Tibial nerve (tissue), 4 donors: Measurements from ENCODE around the gene RGMB. TPM values are rescaled to one million over a fixed set of nuclear protein-coding genes. Genes with fewer than 3 reads are reported as not detected.
A peak's percentile ranks its signal among the peaks of the same experiment; 100 is the strongest.

Source experiments
- DNase-seq, 2 donors: peaks; one replicate each; pipeline ENCODE4 v3.0.0-alpha.2; 2019; ENCODE audit warnings: low spot score in 2 of 2
- H3K27ac ChIP-seq, 4 donors: fragments of 200-600 bp; sonication (generic) in 3 of 4; one replicate each; pipeline ENCODE4 v1.5.1; 2017 to 2019; ENCODE audit warnings: mild to moderate bottlenecking in 1 of 4
- H3K27me3 ChIP-seq, 2 donors: fragments of 200-600 bp; sonication (generic) in 1 of 2; one replicate each; pipeline versions ENCODE4 v1.5.1 to v1.6.0; 2017 to 2019
- H3K36me3 ChIP-seq, 3 donors: fragments of 200-600 bp; sonication (generic); one replicate each; pipeline ENCODE4 v1.5.1; 2018 to 2019
- H3K4me1 ChIP-seq, 4 donors: fragments of 200-600 bp; sonication (generic) in 3 of 4; one replicate each; pipeline ENCODE4 v1.5.1; 2017 to 2019
- H3K4me3 ChIP-seq, 4 donors: fragments of 200-600 bp; sonication (generic) in 3 of 4; one replicate each; pipeline ENCODE4 v1.5.1; 2017 to 2019; ENCODE audit warnings: mild to moderate bottlenecking in 1 of 4, moderate library complexity in 1 of 4
- H3K9me3 ChIP-seq, 4 donors: fragments of 200-600 bp; sonication (generic) in 3 of 4; one replicate each; pipeline ENCODE4 v1.5.1; 2017 to 2019
- EP300 ChIP-seq, 2 donors: sonication (generic); formaldehyde crosslinking; IDR thresholded peaks; one replicate each; pipeline ENCODE4 v1.6.1; 2017; ENCODE audit warnings: antibody characterized with exemption in 2 of 2, mild to moderate bottlenecking in 1 of 2
- POLR2A ChIP-seq, 2 donors: fragments of 450-650 bp; IDR thresholded peaks; one replicate each; pipeline ENCODE4 v1.6.1; 2017; ENCODE audit warnings: antibody characterized with exemption in 2 of 2, mild to moderate bottlenecking in 2 of 2, moderate library complexity in 2 of 2
- WGBS, 2 donors: methylation state at CpG; one replicate each; pipeline ENCODE4 v1.1.5; 2018; 5-methylcytosine and 5-hydroxymethylcytosine counted together
- total RNA-seq, 4 donors: library from RNA; depleted of rRNA; stranded (reverse); fragments of >200 nt; gene quantifications; one replicate each; pipeline ENCODE4 v1.1.0, GENCODE V29; 2016
- TF ChIP-seq, protein P1 (sequence below), 5 experiments: fragments of 200-600 bp in 3 of 5; fragments of 450-650 bp in 2 of 5; sonication (generic) in 3 of 5; IDR thresholded peaks; one replicate each; pipeline ENCODE4 v1.5.1; 2016 to 2019; ENCODE audit warnings: antibody characterized with exemption in 5 of 5, mild to moderate bottlenecking in 3 of 5, moderate library complexity in 2 of 5

Gene RGMB
- total RNA-seq, 4 donors from 2014 or later = 31.8 to 43.1 (median 36.6) TPM

DNA sequence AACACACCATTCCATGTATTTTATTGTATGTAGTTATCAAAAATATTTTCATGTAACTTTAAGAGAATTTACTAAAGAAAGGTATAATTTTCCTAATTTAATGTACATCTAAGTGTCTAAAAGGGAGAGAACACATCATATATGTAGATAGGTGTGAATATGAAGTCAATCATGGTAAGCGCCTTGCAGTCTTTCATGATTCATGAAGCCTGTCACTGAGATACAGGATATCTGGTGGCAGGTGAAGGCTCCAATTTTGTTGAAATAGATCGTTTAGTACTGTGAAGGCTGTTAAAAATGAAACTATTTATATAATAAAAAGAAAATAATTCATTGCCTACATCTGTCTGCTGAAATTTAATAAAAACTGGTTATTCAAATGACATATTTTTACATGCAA, 15.5 kb upstream of the RGMB start:
- DNase-seq = no peak
- H3K27ac ChIP-seq = no peak overlapping the region
- H3K4me1 ChIP-seq = no peaks in the 10 kb centered on the region
- no peaks in the 10 kb centered on the region for H3K9me3 ChIP-seq
- WGBS, 2 donors = 91 to 93% methylated on average over 2 of the region's 2 CpGs
- H3K27me3 ChIP-seq = no peaks in the 10 kb centered on the region
- no peak for TF ChIP-seq POLR2A (IDR thresholded peaks at IDR 0.05)
- TF ChIP-seq, protein P1, sequence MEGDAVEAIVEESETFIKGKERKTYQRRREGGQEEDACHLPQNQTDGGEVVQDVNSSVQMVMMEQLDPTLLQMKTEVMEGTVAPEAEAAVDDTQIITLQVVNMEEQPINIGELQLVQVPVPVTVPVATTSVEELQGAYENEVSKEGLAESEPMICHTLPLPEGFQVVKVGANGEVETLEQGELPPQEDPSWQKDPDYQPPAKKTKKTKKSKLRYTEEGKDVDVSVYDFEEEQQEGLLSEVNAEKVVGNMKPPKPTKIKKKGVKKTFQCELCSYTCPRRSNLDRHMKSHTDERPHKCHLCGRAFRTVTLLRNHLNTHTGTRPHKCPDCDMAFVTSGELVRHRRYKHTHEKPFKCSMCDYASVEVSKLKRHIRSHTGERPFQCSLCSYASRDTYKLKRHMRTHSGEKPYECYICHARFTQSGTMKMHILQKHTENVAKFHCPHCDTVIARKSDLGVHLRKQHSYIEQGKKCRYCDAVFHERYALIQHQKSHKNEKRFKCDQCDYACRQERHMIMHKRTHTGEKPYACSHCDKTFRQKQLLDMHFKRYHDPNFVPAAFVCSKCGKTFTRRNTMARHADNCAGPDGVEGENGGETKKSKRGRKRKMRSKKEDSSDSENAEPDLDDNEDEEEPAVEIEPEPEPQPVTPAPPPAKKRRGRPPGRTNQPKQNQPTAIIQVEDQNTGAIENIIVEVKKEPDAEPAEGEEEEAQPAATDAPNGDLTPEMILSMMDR (IDR thresholded peaks at IDR 0.05) = no peak
- TF ChIP-seq EP300 (IDR thresholded peaks at IDR 0.05) = no peak
- H3K36me3 ChIP-seq = no peaks in the 10 kb centered on the region
- no peak overlapping the region for H3K4me3 ChIP-seq

DNA sequence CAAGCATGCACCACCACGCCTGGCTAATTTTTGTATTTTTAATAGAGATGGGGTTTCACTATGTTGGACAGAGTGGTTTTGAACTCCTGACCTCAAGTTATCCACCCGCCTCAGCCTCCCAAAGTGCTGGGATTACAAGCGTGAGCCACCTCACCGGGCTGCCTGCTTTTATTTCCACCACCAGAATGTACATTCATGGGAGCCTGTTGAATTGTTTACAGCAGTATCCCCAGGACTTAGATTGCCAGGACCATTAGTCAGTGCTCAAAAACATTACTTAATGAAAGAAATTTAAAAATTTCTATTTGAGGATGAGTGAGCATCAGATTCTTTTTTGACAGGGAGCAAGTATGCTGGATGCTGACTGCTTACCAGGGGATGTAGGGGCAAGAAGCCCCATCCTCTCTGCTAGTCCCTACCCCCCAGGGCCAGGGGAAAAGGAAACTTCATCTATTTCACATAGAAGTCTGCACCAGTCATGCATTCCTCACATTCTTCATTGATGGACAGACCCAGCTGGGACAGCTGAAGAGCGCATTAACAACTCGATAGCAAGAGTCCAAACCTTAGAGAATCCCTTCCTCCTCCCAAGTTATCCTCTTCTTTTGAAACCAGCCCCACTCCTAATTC, 10.3 kb upstream of the RGMB start:
- Histone ChIP-seq H3K9me3 (no peaks in the 10 kb centered on the region), H3K27ac (no peak overlapping the region), H3K36me3 (no peaks in the 10 kb centered on the region), H3K4me1 (peaks cover 0 to 5% (median 0%) of the 10 kb centered on the region in 4 donors), H3K27me3 (no peaks in the 10 kb centered on the region), H3K4me3 (no peak overlapping the region)
- WGBS, 2 donors = 79 to 90% methylated on average over 6 of the region's 6 CpGs
- TF ChIP-seq EP300 (IDR thresholded peaks at IDR 0.05) = no peak
- TF ChIP-seq, protein P1 (IDR thresholded peaks at IDR 0.05) = no peak
- DNase-seq = no peak

DNA sequence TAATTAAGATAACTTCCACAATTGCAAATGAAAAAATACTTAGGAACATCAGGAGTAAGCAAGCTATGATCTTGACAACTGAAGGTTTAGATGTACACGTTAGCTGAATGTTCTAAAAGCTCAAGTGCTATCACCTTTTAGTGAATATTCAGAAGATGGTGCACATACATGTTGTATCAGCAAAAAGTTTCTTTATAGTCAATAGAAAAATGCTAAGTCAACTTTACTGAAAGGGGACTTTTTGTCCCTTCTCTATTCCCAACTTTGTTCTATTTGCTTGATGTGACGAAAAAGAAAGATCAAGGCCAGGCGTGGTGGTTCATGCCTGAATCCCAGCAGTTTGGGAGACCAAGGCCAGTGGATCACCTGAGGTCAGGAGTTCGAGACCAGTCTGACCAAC, 7.6 kb upstream of the RGMB start:
- H3K36me3 ChIP-seq = no peaks in the 10 kb centered on the region
- no peaks in the 10 kb centered on the region for H3K9me3 ChIP-seq
- no peak overlapping the region for H3K27ac ChIP-seq
- no peak for DNase-seq
- H3K27me3 ChIP-seq = no peaks in the 10 kb centered on the region
- no peak for TF ChIP-seq POLR2A (IDR thresholded peaks at IDR 0.05)
- TF ChIP-seq, protein P1 (IDR thresholded peaks at IDR 0.05) = no peak
- TF ChIP-seq EP300 (IDR thresholded peaks at IDR 0.05) = no peak
- 85 to 94% methylated on average over 4 of the region's 4 CpGs for WGBS, 2 donors
- H3K4me1 ChIP-seq = peaks cover 0 to 16% (median 0%) of the 10 kb centered on the region in 4 donors
- no peak overlapping the region for H3K4me3 ChIP-seq

DNA sequence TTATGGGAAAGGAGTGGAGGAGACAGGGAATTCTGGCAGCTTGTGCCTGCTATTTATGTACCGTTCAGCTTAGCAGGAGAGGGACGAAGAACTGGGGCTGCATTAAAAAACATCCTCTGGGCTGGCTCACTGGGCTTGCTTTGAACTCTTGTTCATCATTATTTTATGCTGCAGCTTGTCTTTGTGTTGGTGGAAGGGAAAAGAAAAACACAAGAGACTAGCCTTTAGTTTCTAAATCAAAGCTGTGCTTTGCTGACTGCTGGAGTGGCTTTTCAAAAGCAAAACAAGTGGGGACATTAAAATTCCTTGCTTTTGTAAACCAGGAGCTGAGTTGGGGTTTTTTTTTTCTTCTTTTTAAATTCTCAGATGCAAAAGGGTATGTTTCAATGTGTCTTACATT, 5.9 kb upstream of the RGMB start:
- Histone ChIP-seq H3K4me3 (no peak overlapping the region), H3K27ac (peak overlapping the region in 3 of 4 donors; percentile 85 to 97 (median 94))

More for the DNA sequence above, 5.9 kb upstream of the RGMB start:
- H3K4me1 ChIP-seq = peaks cover 0 to 26% (median 4%) of the 10 kb centered on the region in 4 donors
- H3K36me3 ChIP-seq = no peaks in the 10 kb centered on the region
- TF ChIP-seq EP300 (IDR thresholded peaks at IDR 0.05) (no peak), POLR2A (IDR thresholded peaks at IDR 0.05) (no peak)
- TF ChIP-seq, protein P1 (IDR thresholded peaks at IDR 0.05) = no peak
- no peaks in the 10 kb centered on the region for H3K27me3 ChIP-seq
- 25 to 27% methylated on average over 2 of the region's 2 CpGs for WGBS, 2 donors
- H3K9me3 ChIP-seq = no peaks in the 10 kb centered on the region
- no peak for DNase-seq
